T-helper 9 cell (primary cell): ENCODE results near the gene OCLN.
"Not testable (repeated sequence)": the region's sequence is repeated elsewhere in the genome, so short reads cannot be mapped to it uniquely, and the experiment has no call there.

ENCODE experiments used
- DNase-seq: peaks from one replicate; pipeline ENCODE4 v3.0.0-alpha.2; 2020
- total RNA-seq, 2 donors: gene quantifications; one replicate each; lab custom pipeline; 2026; lab: John Stamatoyannopoulos, UW

The OCLN gene
- total RNA-seq = 0.24 to 0.35 reads per million in 2 donors

- no peak for DNase-seq
Measured at GRCh38 chr5:69492391-69492922, at the start of gene OCLN. OCLN (plus strand) TSS chr5:69492790; CDS start chr5:69504245, 11,455 bp downstream.

- no peak for DNase-seq
Measured at GRCh38 chr5:69444127-69444754, 48.3 kb upstream of the OCLN start.

GRCh38 chr5:69449511-69449910 lies 43.1 kb upstream of the OCLN start:
- DNase-seq = no peak

- DNase-seq = no peak
Measured at GRCh38 chr5:69450116-69450515, 42.5 kb upstream of the OCLN start.

- DNase-seq = not testable (repeated sequence)
Measured at GRCh38 chr5:69450527-69450926, 42.1 kb upstream of the OCLN start.

GRCh38 chr5:69451941-69452647 lies 40.5 kb upstream of the OCLN start:
- no peak for DNase-seq

GRCh38 chr5:69453487-69453886 lies 39.1 kb upstream of the OCLN start:
- DNase-seq = not testable (repeated sequence)

- no peak for DNase-seq
Measured at GRCh38 chr5:69454460-69455249, 37.9 kb upstream of the OCLN start.

GRCh38 chr5:69455428-69455988 lies 37.1 kb upstream of the OCLN start:
- not testable (repeated sequence) for DNase-seq

- no peak for DNase-seq
Measured at GRCh38 chr5:69462170-69462569, 30.4 kb upstream of the OCLN start.

GRCh38 chr5:69466375-69466774 lies 26.2 kb upstream of the OCLN start:
- not testable (repeated sequence) for DNase-seq

- DNase-seq = no peak
Measured at GRCh38 chr5:69467442-69468225, 25.0 kb upstream of the OCLN start.

- DNase-seq = no peak
Measured at GRCh38 chr5:69468631-69469030, 24.0 kb upstream of the OCLN start.

- not testable (repeated sequence) for DNase-seq
Measured at GRCh38 chr5:69471516-69471915, 21.1 kb upstream of the OCLN start.

GRCh38 chr5:69472535-69473143 lies 20.0 kb upstream of the OCLN start:
- not testable (repeated sequence) for DNase-seq

GRCh38 chr5:69477170-69477569 lies 15.4 kb upstream of the OCLN start:
- no peak for DNase-seq

GRCh38 chr5:69478296-69478695 lies 14.3 kb upstream of the OCLN start:
- DNase-seq = not testable (repeated sequence)

- no peak for DNase-seq
Measured at GRCh38 chr5:69484891-69485290, 7.7 kb upstream of the OCLN start.

- DNase-seq = no peak
Measured at GRCh38 chr5:69485471-69485870, 7.1 kb upstream of the OCLN start.

- no peak for DNase-seq
Measured at GRCh38 chr5:69489246-69489645, 3.3 kb upstream of the OCLN start.

GRCh38 chr5:69491027-69491426 lies 1.6 kb upstream of the OCLN start:
- no peak for DNase-seq
